D721Med (cell line): ENCODE results near the gene CCN6.

Experiments used
- DNase-seq: peaks from one replicate; pipeline ENCODE4 v3.0.0; 2011; ENCODE audit warnings: low spot score; ENCODE audit not compliant: insufficient read length
- FAIRE-seq: peaks from 2 replicates; lab custom pipeline; 2011; peaks lifted over from hg19 to GRCh38; lab: Jason Lieb, UNC
- CTCF ChIP-seq: IDR thresholded peaks from 2 replicates; pipeline ENCODE4 v1.5.1; 2012; ENCODE audit warnings: mild to moderate bottlenecking, control low read depth; ENCODE audit not compliant: insufficient read depth; ENCODE audit errors: missing control alignments

The CCN6 gene

GRCh38 chr6:112034616-112034995 is 19.3 kb upstream of the CCN6 start:
- FAIRE-seq (no peak), DNase-seq (no peak)
- no peak for TF ChIP-seq CTCF

GRCh38 chr6:112036088-112036637 is 17.7 kb upstream of the CCN6 start:
- TF ChIP-seq CTCF = no peak
- FAIRE-seq = no peak
- no peak for DNase-seq

GRCh38 chr6:112037783-112038216 is 16.1 kb upstream of the CCN6 start:
- no peak for FAIRE-seq
- DNase-seq = no peak
- no peak for TF ChIP-seq CTCF

GRCh38 chr6:112038268-112038667 is 15.6 kb upstream of the CCN6 start:
- DNase-seq (no peak), FAIRE-seq (no peak)
- TF ChIP-seq CTCF = no peak

- FAIRE-seq (no peak), DNase-seq (no peak)
- TF ChIP-seq CTCF = no peak
Observed at GRCh38 chr6:112038756-112039430, 15.0 kb upstream of the CCN6 start.

- no peak for DNase-seq
- FAIRE-seq = no peak
- no peak for TF ChIP-seq CTCF
Observed at GRCh38 chr6:112039431-112039770, 14.5 kb upstream of the CCN6 start.

GRCh38 chr6:112040956-112041355 is 12.9 kb upstream of the CCN6 start:
- no peak for TF ChIP-seq CTCF
- DNase-seq = no peak
- no peak for FAIRE-seq
